Measurements from ENCODE around the gene SMC5. TPM values are rescaled to one million over a fixed set of nuclear protein-coding genes. Genes with fewer than 3 reads are reported as not detected.

The SMC5 gene
- total RNA-seq, 1 experiment from 2014 or later: 7.7 TPM

- ChIA-PET CTCF (no interaction called here), POLR2A (no interaction called here)
- TF ChIP-seq, protein P1, sequence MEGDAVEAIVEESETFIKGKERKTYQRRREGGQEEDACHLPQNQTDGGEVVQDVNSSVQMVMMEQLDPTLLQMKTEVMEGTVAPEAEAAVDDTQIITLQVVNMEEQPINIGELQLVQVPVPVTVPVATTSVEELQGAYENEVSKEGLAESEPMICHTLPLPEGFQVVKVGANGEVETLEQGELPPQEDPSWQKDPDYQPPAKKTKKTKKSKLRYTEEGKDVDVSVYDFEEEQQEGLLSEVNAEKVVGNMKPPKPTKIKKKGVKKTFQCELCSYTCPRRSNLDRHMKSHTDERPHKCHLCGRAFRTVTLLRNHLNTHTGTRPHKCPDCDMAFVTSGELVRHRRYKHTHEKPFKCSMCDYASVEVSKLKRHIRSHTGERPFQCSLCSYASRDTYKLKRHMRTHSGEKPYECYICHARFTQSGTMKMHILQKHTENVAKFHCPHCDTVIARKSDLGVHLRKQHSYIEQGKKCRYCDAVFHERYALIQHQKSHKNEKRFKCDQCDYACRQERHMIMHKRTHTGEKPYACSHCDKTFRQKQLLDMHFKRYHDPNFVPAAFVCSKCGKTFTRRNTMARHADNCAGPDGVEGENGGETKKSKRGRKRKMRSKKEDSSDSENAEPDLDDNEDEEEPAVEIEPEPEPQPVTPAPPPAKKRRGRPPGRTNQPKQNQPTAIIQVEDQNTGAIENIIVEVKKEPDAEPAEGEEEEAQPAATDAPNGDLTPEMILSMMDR (IDR thresholded peaks at IDR 0.05; ENCODE audit: insufficient read depth in 1 of 2, low read depth in 1 of 2, low read length in 1 of 2, severe bottlenecking in 1 of 2, unreplicated experiment in 1 of 2): no peak
- Mint-ChIP-seq H3K36me3 (ENCODE audit: insufficient read depth, unreplicated experiment) (no peaks in the 10 kb centered on the region), H3K27me3 (ENCODE audit: insufficient read depth, unreplicated experiment) (no peaks in the 10 kb centered on the region), H3K27ac (ENCODE audit: unreplicated experiment) (no peak overlapping the region), H3K9me3 (ENCODE audit: unreplicated experiment) (no peaks in the 10 kb centered on the region), H3K4me1 (ENCODE audit: low read depth, unreplicated experiment) (no peaks in the 10 kb centered on the region), H3K4me3 (ENCODE audit: unreplicated experiment) (no peak overlapping the region)
- intact Hi-C loops (cut with micrococcal nuclease; ENCODE audit: unreplicated experiment): no loop called here
- H3K4me3 ChIP-seq (ENCODE audit: low read depth, low read length): no peak overlapping the region
- no peaks in the 10 kb centered on the region for H3K36me3 ChIP-seq (ENCODE audit: control insufficient read depth, insufficient read depth, low read length)
- H3K27me3 ChIP-seq (replicated peaks; ENCODE audit: control insufficient read depth, insufficient read depth, low read length): no peaks in the 10 kb centered on the region
- no peaks in the 10 kb centered on the region for H3K4me1 ChIP-seq
- DNase-seq: no peak
- H3K9me3 ChIP-seq: no peaks in the 10 kb centered on the region
- BruUV-seq (replicated peaks): no TSS peak
Observed at GRCh38 chr9:70228611-70229010, 30.2 kb upstream of the SMC5 start.

DNA sequence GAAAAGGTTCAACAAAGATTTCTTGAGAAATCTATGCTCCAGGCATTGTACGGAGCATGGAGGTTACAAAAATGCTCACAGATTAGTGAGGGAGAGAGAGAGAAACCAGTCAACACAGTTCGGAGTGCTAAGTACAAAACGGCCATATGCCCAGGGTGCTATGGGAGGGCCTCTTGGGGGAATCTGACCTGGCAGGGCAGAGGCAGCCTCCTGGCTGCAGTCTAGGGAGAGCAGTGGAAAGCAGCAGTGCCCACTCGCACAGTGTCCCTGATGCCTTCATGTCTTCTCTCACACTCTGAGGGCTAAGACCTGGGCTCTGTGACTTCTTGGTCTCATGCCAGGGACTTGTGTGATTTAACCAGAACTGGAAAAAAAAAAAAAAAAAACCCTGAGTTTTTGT lies 29.8 kb upstream of the SMC5 start:
- no peaks in the 10 kb centered on the region for H3K36me3 ChIP-seq (ENCODE audit: control insufficient read depth, insufficient read depth, low read length)
- POLR2A ChIA-PET: no interaction called here
- DNase-seq: no peak
- no peaks in the 10 kb centered on the region for H3K4me1 Mint-ChIP-seq (ENCODE audit: low read depth, unreplicated experiment)
- H3K9me3 ChIP-seq: no peaks in the 10 kb centered on the region
- H3K27ac Mint-ChIP-seq (ENCODE audit: unreplicated experiment): no peak overlapping the region
- H3K27me3 Mint-ChIP-seq (ENCODE audit: insufficient read depth, unreplicated experiment): no peaks in the 10 kb centered on the region
- no peaks in the 10 kb centered on the region for H3K4me1 ChIP-seq
- intact Hi-C loops (cut with micrococcal nuclease; ENCODE audit: unreplicated experiment): no loop called here
- no peaks in the 10 kb centered on the region for H3K9me3 Mint-ChIP-seq (ENCODE audit: unreplicated experiment)
- no peaks in the 10 kb centered on the region for H3K36me3 Mint-ChIP-seq (ENCODE audit: insufficient read depth, unreplicated experiment)
- TF ChIP-seq, protein P1 (IDR thresholded peaks at IDR 0.05; ENCODE audit: insufficient read depth in 1 of 2, low read depth in 1 of 2, low read length in 1 of 2, severe bottlenecking in 1 of 2, unreplicated experiment in 1 of 2): no peak
- CTCF ChIA-PET: no interaction called here
- no peak overlapping the region for H3K4me3 Mint-ChIP-seq (ENCODE audit: unreplicated experiment)
- BruUV-seq (replicated peaks): no TSS peak
- no peak overlapping the region for H3K4me3 ChIP-seq (ENCODE audit: low read depth, low read length)
- H3K27me3 ChIP-seq (replicated peaks; ENCODE audit: control insufficient read depth, insufficient read depth, low read length): no peaks in the 10 kb centered on the region

DNA sequence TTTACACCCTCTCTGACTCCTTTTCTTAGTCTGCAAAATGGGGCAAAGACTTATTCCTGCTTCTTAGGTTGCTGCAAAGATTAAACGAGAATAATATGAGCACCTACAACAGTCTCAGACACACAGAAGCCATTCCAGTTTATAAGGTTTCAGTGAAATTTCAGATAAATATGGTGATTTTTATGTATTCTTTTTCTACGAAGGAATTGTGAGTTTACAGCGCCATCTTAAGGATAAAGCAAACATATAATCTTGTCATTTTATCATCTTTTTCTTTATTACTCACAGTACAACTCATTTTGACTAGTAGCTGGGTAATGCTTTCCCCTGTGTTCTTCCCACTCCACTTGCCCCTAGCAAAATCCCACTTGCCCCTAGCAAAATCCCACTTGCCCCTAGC lies 29.2 kb upstream of the SMC5 start:
- no peak overlapping the region for H3K27ac Mint-ChIP-seq (ENCODE audit: unreplicated experiment)
- intact Hi-C loops (cut with micrococcal nuclease; ENCODE audit: unreplicated experiment): no loop called here
- no TSS peak for BruUV-seq (replicated peaks)
- no peaks in the 10 kb centered on the region for H3K36me3 Mint-ChIP-seq (ENCODE audit: insufficient read depth, unreplicated experiment)
- ChIA-PET POLR2A (no interaction called here), CTCF (no interaction called here)
- no peaks in the 10 kb centered on the region for H3K36me3 ChIP-seq (ENCODE audit: control insufficient read depth, insufficient read depth, low read length)
- no peaks in the 10 kb centered on the region for H3K9me3 ChIP-seq
- DNase-seq: no peak
- H3K4me1 Mint-ChIP-seq (ENCODE audit: low read depth, unreplicated experiment): no peaks in the 10 kb centered on the region
- TF ChIP-seq, protein P1 (IDR thresholded peaks at IDR 0.05; ENCODE audit: insufficient read depth in 1 of 2, low read depth in 1 of 2, low read length in 1 of 2, severe bottlenecking in 1 of 2, unreplicated experiment in 1 of 2): no peak
- H3K9me3 Mint-ChIP-seq (ENCODE audit: unreplicated experiment): no peaks in the 10 kb centered on the region
- no peak overlapping the region for H3K4me3 Mint-ChIP-seq (ENCODE audit: unreplicated experiment)
- no peaks in the 10 kb centered on the region for H3K27me3 Mint-ChIP-seq (ENCODE audit: insufficient read depth, unreplicated experiment)
- H3K27me3 ChIP-seq (replicated peaks; ENCODE audit: control insufficient read depth, insufficient read depth, low read length): no peaks in the 10 kb centered on the region
- H3K4me3 ChIP-seq (ENCODE audit: low read depth, low read length): no peak overlapping the region
- no peaks in the 10 kb centered on the region for H3K4me1 ChIP-seq

Data from Caco-2 (cell line).